ENCODE measurements around the gene EPN1.

Gene EPN1

GRCh38 chr19:55661826-55662225 lies 13.2 kb upstream of the EPN1 start:
- no peak for FAIRE-seq

DNA sequence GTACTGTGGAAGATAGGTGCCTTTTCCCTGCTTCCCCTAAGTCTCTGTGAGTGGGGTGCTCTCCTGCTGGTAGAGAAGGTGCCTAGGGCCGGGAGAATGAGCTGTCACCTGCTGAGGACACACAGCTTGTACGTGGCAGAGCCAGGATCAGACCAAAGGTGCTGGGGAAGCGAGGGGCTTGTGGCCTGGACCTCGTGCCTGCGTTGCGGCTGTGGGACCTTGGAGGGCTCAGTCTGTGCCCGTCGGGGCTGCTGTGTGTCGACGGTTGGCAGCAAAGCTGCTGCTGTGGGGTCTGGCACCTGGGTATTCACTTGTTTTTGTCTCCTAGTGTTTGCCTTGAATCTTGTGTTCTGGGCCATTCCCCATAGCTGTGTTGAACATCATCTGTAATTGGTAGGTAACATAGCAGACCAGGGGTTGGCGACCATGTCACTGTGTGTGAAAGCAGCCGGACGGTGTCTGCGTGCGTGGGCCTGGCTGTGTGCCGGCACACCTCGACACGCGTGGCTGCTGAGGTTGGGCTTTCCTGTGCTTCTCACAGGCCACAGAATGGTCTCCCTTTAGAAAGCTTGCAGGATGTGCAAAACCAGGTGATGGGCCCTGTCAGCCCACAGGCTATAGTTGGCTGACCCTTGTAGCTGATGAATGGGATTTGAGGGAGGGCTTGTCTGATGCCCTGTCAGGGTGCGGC lies 11.0 kb upstream of the EPN1 start:
- FAIRE-seq: no peak

DNA sequence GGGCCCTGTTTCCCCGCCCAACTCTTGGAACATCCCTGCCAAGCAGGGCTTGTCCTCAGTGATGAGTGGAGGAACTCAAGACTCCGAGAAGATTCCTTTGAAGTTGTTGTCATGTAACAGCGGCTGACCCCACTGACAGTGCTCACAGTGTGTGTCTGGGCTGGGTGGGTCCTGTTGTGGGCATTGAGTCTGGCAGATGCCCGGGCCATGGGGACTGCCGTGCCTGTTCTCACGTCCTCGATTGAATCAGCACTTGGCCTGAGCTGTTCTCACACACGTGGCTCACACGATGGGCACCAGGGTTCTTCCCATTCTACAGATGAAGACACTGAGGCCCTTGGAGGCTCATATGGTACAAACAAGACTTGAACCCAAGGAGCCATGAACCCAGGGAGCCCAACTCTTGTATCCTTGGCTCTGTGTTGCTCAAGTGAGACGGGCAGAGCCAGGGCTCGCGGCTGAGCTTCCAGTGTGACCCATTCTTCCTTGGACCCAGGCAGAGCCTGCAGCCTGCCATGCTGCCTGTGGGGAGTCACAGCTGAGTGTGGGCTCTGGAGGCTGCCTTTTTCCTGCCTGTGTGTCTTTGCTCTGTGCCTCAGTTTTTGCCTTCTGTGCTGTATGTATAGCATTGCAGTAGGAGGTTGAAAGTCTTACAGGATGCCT lies 8.6 kb upstream of the EPN1 start:
- FAIRE-seq: no peak

- no peak for FAIRE-seq
Measured at GRCh38 chr19:55667006-55667381, 8.0 kb upstream of the EPN1 start.

- FAIRE-seq: no peak
Measured at GRCh38 chr19:55667511-55667910, 7.5 kb upstream of the EPN1 start.

DNA sequence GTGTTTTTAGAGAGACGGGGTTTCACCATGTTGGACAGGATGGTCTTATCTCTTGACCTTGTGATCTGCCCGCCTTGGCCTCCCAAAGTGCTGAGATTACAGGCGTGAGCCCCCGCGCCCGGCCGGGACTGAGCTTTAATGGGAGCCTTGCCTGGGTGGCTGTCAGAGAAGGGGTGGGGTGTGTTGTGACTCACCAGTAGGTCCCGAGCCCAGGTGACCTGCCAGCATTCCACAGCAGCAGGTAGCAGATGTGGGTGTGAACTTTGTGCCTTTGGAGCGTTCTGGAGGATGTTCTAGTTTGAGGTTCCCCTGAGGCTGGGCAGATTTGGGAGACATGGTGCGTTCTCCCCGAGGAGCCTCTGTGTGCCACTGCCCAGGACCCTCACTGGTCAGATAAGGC lies 7.1 kb upstream of the EPN1 start:
- FAIRE-seq: no peak

GRCh38 chr19:55668603-55669348 lies 6.2 kb upstream of the EPN1 start:
- no peak for FAIRE-seq

DNA sequence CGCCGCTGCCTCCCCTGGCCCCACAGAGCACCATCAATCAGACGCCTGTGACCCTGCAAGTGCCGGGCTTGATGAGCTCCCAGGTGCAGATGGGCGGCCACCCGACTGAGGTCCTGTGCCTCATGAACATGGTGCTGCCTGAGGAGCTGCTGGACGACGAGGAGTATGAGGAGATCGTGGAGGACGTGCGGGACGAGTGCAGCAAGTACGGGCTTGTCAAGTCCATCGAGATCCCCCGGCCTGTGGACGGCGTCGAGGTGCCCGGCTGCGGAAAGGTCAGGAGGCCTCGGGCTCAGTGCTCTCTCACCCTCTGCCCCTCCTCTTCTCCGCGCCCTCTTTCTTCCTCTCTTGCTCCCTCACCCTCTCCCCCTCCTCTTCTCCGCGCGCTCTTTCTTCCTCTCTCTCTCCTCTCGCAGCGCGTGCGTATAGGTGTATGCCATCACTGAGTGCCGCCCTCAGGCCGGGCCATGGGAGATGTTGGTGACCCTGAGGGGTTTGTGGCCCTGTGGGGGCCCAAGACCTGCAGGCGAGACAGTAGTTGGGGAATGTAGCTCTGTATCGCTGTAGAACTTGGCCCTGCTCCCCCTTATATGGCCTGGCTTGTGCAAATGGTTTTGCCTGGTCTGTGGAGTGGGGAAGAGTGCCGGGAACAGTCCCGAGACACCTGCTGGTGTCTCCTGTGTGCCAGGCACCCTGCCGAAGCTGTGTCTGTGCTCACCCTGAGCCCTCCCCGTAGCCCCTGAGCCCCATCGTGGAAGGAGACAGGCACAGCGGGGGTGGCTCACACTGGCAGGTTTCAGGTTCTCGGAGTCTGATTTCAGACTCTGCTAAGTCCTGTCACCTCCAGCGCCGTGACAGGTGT lies 5.4 kb upstream of the EPN1 start:
- no peak for FAIRE-seq

- no peak for FAIRE-seq
Measured at GRCh38 chr19:55670280-55671053, 4.6 kb upstream of the EPN1 start.

- FAIRE-seq: no peak
Measured at GRCh38 chr19:55671054-55671378, 4.0 kb upstream of the EPN1 start.

- FAIRE-seq: no peak
Measured at GRCh38 chr19:55672418-55672817, 2.6 kb upstream of the EPN1 start.

- FAIRE-seq: no peak
Measured at GRCh38 chr19:55673465-55673864, 1.6 kb upstream of the EPN1 start.

DNA sequence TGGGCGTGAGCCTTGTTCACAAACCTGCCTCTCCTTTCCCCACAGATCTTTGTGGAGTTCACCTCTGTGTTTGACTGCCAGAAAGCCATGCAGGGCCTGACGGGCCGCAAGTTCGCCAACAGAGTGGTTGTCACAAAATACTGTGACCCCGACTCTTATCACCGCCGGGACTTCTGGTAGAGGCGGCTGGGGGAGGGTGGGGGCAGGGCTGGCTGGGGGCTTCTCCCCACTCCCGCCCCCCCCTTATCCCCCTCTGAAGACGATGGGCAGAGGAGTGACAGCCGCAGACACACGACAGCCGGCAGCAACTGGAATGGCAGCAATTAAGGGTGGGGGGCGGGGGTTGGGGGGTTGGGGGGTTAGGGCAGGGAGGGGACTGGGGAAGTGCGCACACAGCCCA lies 1.1 kb upstream of the EPN1 start:
- no peak for FAIRE-seq

DNA sequence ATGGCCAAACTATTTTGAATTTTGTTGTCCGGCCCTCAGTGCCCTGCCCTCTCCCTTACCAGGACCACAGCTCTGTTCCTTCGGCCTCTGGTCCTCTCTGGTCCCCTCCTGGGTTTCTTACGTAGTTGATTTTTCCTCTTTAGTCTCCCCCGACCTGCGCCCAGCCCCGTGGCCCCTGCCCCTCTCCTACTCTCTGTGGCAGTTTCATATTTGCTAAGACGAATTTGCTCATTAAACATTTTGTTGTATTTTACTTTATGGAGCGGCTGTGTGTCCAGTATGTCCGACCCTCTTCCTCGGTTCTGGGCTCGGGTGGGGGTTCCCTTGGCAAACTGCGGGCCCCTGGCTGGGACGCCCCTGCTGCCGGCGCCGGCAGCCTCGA lies 576 bp upstream of the EPN1 start:
- no peak for FAIRE-seq

- no peak for FAIRE-seq
Measured at GRCh38 chr19:55675661-55676354, 782 bp downstream of the EPN1 start.

GRCh38 chr19:55676383-55676782 lies 1.4 kb downstream of the EPN1 start:
- FAIRE-seq: no peak

DNA sequence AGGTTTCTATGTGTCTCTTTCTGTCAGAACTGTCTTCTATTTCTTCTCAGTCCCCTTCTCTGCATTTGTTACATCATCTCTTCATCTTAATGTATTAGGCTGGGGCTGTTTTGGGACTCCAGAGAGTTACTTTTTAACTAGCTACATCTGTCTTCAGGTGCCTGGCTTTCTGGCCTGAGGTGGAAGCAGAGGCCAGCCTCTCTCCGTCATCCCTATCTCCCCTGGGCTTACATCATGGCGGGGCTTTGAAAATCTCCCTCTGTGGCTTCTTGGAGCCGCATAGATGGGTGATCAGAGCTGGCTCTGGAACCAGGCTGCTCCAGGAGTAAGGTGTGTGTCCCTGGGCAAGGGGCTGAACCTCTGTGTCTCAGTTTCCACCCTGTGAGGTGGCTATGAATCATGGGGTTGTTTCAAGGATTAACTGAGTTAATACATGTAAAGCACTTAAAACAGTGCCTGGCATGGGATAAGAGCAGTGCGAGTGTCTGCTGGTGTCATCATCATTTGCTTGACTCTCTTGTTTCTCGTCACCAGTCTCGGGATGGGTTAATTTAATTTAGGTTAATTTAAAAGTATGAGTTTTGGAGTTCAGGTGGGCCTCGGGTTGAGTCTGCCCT lies 2.0 kb downstream of the EPN1 start:
- FAIRE-seq: no peak

GRCh38 chr19:55677572-55678028 lies 2.6 kb downstream of the EPN1 start:
- FAIRE-seq: no peak

- FAIRE-seq: no peak
Measured at GRCh38 chr19:55678121-55678671, 3.2 kb downstream of the EPN1 start.

DNA sequence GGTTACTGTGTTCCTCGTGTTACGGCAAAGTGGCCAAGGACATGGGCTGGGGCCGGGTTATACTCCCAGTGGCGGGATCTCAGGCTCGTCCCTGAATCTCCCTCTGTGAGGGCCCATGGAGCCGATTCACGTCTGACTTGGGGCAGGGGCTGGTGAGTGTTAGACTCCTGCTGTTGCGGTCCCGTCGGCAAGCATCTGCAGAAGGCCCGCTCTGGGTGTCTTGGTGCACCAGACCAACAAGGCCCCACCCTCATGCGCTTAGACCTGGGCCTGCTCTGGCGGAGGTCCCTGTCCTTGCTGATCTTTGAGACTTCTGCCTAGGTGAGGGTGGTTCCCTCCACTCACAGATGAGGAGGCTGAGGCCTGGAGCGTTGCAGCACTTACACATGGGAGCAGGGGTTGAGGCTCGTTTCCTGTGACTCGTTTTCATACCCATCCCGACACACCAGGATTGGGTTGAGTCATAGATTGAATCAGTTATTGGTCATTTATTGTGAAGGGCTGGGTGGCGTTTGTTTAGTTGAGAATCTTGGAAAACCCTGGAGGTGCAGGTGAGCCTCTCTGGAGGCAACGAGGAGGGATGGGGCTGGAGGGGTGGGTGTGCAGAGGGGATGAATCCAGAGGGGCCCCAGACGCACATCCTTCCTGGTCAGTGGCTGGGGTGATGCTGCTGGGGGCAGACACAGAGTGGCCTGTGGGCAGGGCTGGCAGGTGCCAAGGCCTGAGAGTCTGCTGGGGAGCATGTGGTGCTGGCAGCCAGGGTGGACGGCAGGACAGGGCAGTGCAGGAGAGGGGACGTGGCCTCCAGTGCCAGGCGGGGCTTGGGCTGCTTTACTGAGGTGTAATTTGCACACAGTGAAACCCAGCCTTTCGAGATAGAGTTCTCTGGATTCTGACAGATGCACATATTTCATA lies 4.6 kb downstream of the EPN1 start:
- no peak for FAIRE-seq
